CD8-positive, alpha-beta memory T cell (primary cell): Measurements from ENCODE around the gene USB1. TPM values are rescaled to one million over a fixed set of nuclear protein-coding genes. Genes with fewer than 3 reads are reported as not detected.

Experiments
- CTCF ChIA-PET: fragments of 350-600 bp; sonication (Branson Sonifier 250); formaldehyde crosslinking; loops from one replicate; lab custom pipeline; 2021; ENCODE audit warnings: antibody characterized with exemption; lab: Charles Lee
- POLR2A ChIA-PET: fragments of 350-600 bp; sonication (Branson Sonifier 250); formaldehyde crosslinking; loops from one replicate; lab custom pipeline; 2021; ENCODE audit warnings: antibody characterized with exemption; lab: Charles Lee
- DNase-seq, 5 donors: peaks; one replicate each; pipeline versions ENCODE4 v3.0.0 to v3.0.0-alpha.2; 2020 to 2022; ENCODE audit warnings: mixed read lengths in 1 of 5
- H3K27ac ChIP-seq: one replicate; pipeline ENCODE4 v1.7.0; 2013; ENCODE audit warnings: low read depth, mild to moderate bottlenecking, low read length, moderate library complexity
- H3K27me3 ChIP-seq: 2 replicates; pipeline ENCODE4 v1.7.0; 2013; ENCODE audit warnings: low read length, mild to moderate bottlenecking; ENCODE audit not compliant: insufficient read depth, poor library complexity, severe bottlenecking
- H3K36me3 ChIP-seq: 2 replicates; pipeline ENCODE4 v1.7.0; 2013; ENCODE audit warnings: mild to moderate bottlenecking, low read length, moderate library complexity; ENCODE audit not compliant: insufficient read depth
- H3K4me1 ChIP-seq: 2 replicates; pipeline ENCODE4 v1.7.0; 2013; ENCODE audit warnings: mild to moderate bottlenecking, low read length, moderate library complexity; ENCODE audit not compliant: insufficient read depth
- H3K4me3 ChIP-seq: 2 replicates; pipeline ENCODE4 v1.7.0; 2013; ENCODE audit warnings: mild to moderate bottlenecking, low read length
- H3K9me3 ChIP-seq: 2 replicates; pipeline ENCODE4 v1.7.0; 2013; ENCODE audit warnings: mild to moderate bottlenecking, low read length
- H3K27ac Mint-ChIP-seq, 8 donors: one replicate each; pipeline ENCODE4 v1.8.0; 2020 to 2021; ENCODE audit warnings: mixed read lengths in 8 of 8, mild to moderate bottlenecking in 6 of 8, inconsistent platforms in 3 of 8, moderate library complexity in 3 of 8
- H3K27me3 Mint-ChIP-seq, 2 donors: one replicate each; pipeline ENCODE4 v1.8.0; 2020 to 2021; ENCODE audit warnings: mixed read lengths in 2 of 2, mild to moderate bottlenecking in 1 of 2, moderate library complexity in 1 of 2
- H3K36me3 Mint-ChIP-seq, 3 donors: one replicate each; pipeline ENCODE4 v1.8.0; 2020 to 2021; ENCODE audit warnings: mixed read lengths in 3 of 3, inconsistent platforms in 1 of 3, mild to moderate bottlenecking in 1 of 3
- H3K4me1 Mint-ChIP-seq, 3 donors: one replicate each; pipeline ENCODE4 v1.8.0; 2020 to 2021; ENCODE audit warnings: mixed read lengths in 3 of 3, inconsistent platforms in 1 of 3, mild to moderate bottlenecking in 1 of 3
- H3K4me3 Mint-ChIP-seq, 7 donors: one replicate each; pipeline ENCODE4 v1.8.0; 2020 to 2021; ENCODE audit warnings: mixed read lengths in 7 of 7, mild to moderate bottlenecking in 6 of 7, moderate library complexity in 4 of 7, inconsistent platforms in 2 of 7
- H3K9me3 Mint-ChIP-seq, 5 donors: one replicate each; pipeline ENCODE4 v1.8.0; 2020 to 2022; ENCODE audit warnings: mixed read lengths in 5 of 5, mild to moderate bottlenecking in 3 of 5, moderate library complexity in 2 of 5, inconsistent platforms in 1 of 5
- polyA plus RNA-seq: library from polyadenylated mRNA; unstranded; fragments of 300-500 nt; fragmentation: Illumina TruSeq; gene quantifications from one replicate; pipeline ENCODE4 v1.2.3, GENCODE V29; 2021
- total RNA-seq, 2 experiments: library from RNA; stranded (reverse); gene quantifications; one replicate each; pipeline ENCODE4 v1.2.3, GENCODE V29; 2021

The USB1 gene
- total and polyA plus RNA-seq, 3 experiments from 2014 or later = 66.6 to 68.5 (median 68.1) TPM

DNA sequence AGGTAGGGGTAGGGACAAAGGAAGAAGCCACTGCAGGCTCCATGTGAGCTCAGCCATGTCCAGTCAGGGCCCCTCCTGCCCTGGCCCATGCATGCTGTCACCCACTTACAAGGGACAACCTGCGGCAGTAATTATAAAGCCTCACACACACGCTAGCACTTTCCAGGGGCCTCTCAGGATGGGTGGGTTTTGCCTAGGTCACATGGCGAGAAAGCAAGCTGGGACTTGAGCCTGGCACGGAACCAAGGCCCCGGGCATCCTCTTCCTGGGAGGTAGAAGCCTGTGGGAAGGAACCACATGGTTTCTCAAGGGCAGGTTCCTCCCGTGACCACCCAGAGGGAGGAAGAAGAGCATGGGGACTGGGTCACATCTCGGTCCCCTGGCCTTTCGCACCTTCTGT lies 7.8 kb upstream of the USB1 start:
- H3K36me3 ChIP-seq = peaks cover 10% of the 10 kb centered on the region
- Mint-ChIP-seq H3K4me1 (peaks cover 33 to 51% (median 35%) of the 10 kb centered on the region in 3 donors), H3K4me3 (no peak overlapping the region), H3K27ac (peak overlapping the region in 4 of 8 donors; percentile 5 to 61 (median 23)), H3K36me3 (peaks cover 0 to 47% (median 0%) of the 10 kb centered on the region in 3 donors), H3K27me3 (no peaks in the 10 kb centered on the region), H3K9me3 (no peaks in the 10 kb centered on the region)
- peaks cover 48% of the 10 kb centered on the region for H3K4me1 ChIP-seq
- DNase-seq = no peak
- ChIA-PET CTCF (interaction anchor here (0.7 to 0.8 kb wide), 2 partner anchors 94 to 96 kb away, joined by 3 read pairs; no protein-coding TSS in a partner anchor), POLR2A (interaction anchor here (0.8 kb wide), 1 partner anchor 10 kb away, joined by 3 read pairs; no protein-coding TSS in a partner anchor)
- H3K4me3 ChIP-seq = no peak overlapping the region
- no peaks in the 10 kb centered on the region for H3K27me3 ChIP-seq
- H3K9me3 ChIP-seq = no peaks in the 10 kb centered on the region
- no peak overlapping the region for H3K27ac ChIP-seq

DNA sequence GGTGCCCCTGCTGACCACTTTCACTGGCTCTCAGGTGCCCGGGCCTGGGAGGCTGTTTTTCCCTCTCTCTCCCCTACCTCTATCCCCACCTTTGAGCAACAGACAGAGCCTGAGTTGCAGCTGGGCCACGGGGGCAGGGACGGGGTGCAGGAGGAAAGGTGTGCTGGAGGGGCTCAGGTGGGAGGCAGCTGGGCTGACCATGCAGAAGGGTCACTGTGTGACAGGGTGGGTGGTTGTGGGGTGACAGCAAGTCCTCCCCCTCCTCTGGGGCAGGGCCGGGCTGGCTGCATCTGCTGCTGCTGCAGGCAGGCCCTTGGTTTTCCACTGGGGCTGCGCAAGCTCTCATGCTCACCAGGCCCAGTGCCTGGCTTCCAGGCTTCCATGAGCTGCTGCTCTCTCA lies 7.3 kb upstream of the USB1 start:
- H3K27me3 Mint-ChIP-seq = no peaks in the 10 kb centered on the region
- no peaks in the 10 kb centered on the region for H3K27me3 ChIP-seq
- ChIA-PET CTCF (interaction anchor here (0.7 to 0.8 kb wide), 2 partner anchors 95 to 96 kb away, joined by 3 read pairs; no protein-coding TSS in a partner anchor), POLR2A (interaction anchor here (0.8 kb wide), 1 partner anchor 11 kb away, joined by 3 read pairs; no protein-coding TSS in a partner anchor)
- H3K9me3 Mint-ChIP-seq = no peaks in the 10 kb centered on the region
- H3K36me3 Mint-ChIP-seq = peaks cover 0 to 49% (median 0%) of the 10 kb centered on the region in 3 donors
- H3K36me3 ChIP-seq = peaks cover 10% of the 10 kb centered on the region
- H3K27ac Mint-ChIP-seq = peak overlapping the region in 6 of 8 donors; percentile 3 to 91 (median 86)
- H3K4me3 ChIP-seq = no peak overlapping the region
- H3K9me3 ChIP-seq = no peaks in the 10 kb centered on the region
- H3K4me1 Mint-ChIP-seq = peaks cover 37 to 56% (median 40%) of the 10 kb centered on the region in 3 donors
- H3K4me1 ChIP-seq = peaks cover 53% of the 10 kb centered on the region
- no peak overlapping the region for H3K4me3 Mint-ChIP-seq
- H3K27ac ChIP-seq = no peak overlapping the region
- no peak for DNase-seq

DNA sequence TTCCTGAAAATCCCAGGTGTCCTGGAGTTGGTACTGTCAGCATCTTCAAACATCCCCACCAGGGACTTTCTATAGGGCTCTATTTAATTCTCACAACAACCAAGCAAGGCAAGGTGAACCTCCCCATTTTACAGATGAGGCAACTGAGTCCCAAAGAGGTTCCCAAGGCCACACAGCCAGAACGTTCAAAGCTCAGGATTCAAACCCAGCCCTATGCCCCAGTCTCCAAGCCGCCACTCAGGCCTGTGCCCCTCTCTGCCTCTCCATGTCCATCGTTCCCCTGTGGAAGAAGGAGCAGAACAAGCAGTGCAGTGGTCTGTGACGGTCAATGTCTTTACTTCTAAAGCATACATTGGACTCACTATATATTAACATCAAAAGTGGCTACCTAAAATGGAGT lies 6.8 kb upstream of the USB1 start:
- Histone ChIP-seq H3K4me3 (no peak overlapping the region), H3K36me3 (peaks cover 10% of the 10 kb centered on the region), H3K9me3 (no peaks in the 10 kb centered on the region), H3K27me3 (no peaks in the 10 kb centered on the region), H3K27ac (no peak overlapping the region), H3K4me1 (peaks cover 58% of the 10 kb centered on the region)
- CTCF ChIA-PET = interaction anchor here (0.7 kb wide), 1 partner anchor 96 kb away, joined by 3 read pairs; no protein-coding TSS in a partner anchor
- Mint-ChIP-seq H3K27ac (peak overlapping the region; percentile 57 to 93 (median 86)), H3K4me3 (peak overlapping the region in 5 of 7 donors; percentile 15 to 82 (median 70)), H3K4me1 (peaks cover 42 to 60% (median 44%) of the 10 kb centered on the region in 3 donors), H3K36me3 (peaks cover 0 to 49% (median 0%) of the 10 kb centered on the region in 3 donors), H3K9me3 (no peaks in the 10 kb centered on the region), H3K27me3 (no peaks in the 10 kb centered on the region)
- DNase-seq = no peak
- POLR2A ChIA-PET = no interaction called here

DNA sequence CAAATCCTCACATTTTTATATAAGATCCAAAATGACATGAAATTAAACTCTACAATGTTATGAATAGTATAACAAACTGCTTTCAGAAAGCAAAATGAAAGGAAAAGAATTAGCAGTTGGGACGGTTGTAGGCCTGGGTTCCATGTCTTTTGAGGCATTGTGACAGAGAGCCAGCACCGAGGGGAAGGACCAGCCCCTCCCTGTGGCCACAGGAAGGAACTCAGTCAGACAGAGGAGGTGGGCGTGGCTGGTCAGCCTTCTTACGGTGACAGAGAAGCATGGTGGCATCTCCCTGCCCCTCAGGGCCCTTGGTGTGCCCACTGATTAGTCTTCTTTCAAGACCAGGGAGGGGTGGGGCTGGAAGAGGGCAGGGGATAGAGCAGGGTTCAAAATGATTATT lies 6.4 kb upstream of the USB1 start:
- Mint-ChIP-seq H3K36me3 (peaks cover 0 to 49% (median 0%) of the 10 kb centered on the region in 3 donors), H3K27me3 (no peaks in the 10 kb centered on the region), H3K4me1 (peaks cover 43 to 65% (median 47%) of the 10 kb centered on the region in 3 donors), H3K9me3 (no peaks in the 10 kb centered on the region), H3K4me3 (peak overlapping the region in 5 of 7 donors; percentile 15 to 82 (median 70)), H3K27ac (peak overlapping the region; percentile 37 to 95 (median 86))
- Histone ChIP-seq H3K4me1 (peaks cover 60% of the 10 kb centered on the region), H3K27ac (no peak overlapping the region), H3K4me3 (no peak overlapping the region), H3K36me3 (peaks cover 10% of the 10 kb centered on the region), H3K9me3 (no peaks in the 10 kb centered on the region), H3K27me3 (no peaks in the 10 kb centered on the region)
- ChIA-PET POLR2A (no interaction called here), CTCF (no interaction called here)
- DNase-seq = peak in 4 of 5 donors; percentile 24 to 75 (median 46)

DNA sequence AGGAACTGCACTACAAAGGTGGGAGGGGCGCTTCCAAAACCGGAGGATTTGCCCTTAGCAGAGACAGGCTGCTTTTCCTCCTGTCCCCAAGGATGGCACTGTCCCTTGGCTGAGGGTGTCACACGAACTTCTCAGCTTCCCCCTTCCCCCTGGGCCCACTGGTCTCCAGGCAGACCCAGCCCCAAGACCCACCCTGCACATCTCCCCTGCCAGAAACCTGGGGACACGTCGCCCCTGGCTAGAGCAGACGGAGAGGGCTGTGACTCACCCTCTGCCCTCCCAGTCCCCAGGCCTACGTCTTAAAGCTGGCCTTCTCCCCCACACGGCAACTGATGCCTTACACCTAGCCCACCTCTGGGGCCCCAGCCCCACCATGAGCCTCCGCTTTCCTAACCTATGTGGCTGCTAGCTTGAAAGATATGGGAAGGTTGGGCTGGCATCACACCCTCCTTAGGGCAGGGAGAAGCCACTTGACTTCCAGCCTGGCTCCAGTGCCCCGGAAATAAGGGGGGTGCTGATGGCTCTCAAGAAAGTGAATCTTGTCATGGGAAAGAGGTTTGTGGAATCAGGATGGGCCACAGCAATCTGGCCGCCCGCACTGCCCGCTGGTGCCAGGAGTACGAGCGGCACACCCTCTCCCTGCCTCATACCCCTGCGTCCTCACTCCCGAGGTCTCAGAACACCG lies 5.3 kb upstream of the USB1 start:
- DNase-seq = peak in 1 of 5 donors; percentile 45
- H3K27me3 Mint-ChIP-seq = no peaks in the 10 kb centered on the region
- CTCF ChIA-PET = no interaction called here
- H3K27ac Mint-ChIP-seq = peak overlapping the region in 7 of 8 donors; percentile 59 to 93 (median 80)
- H3K9me3 ChIP-seq = no peaks in the 10 kb centered on the region
- no peaks in the 10 kb centered on the region for H3K27me3 ChIP-seq
- peaks cover 0 to 49% (median 0%) of the 10 kb centered on the region in 3 donors for H3K36me3 Mint-ChIP-seq
- H3K27ac ChIP-seq = no peak overlapping the region
- no peak overlapping the region for H3K4me3 ChIP-seq
- H3K4me1 Mint-ChIP-seq = peaks cover 43 to 65% (median 47%) of the 10 kb centered on the region in 3 donors
- peak overlapping the region in 1 of 7 donors; percentile 28 for H3K4me3 Mint-ChIP-seq
- H3K4me1 ChIP-seq = peaks cover 60% of the 10 kb centered on the region
- POLR2A ChIA-PET = no interaction called here
- no peaks in the 10 kb centered on the region for H3K9me3 Mint-ChIP-seq
- H3K36me3 ChIP-seq = peaks cover 10% of the 10 kb centered on the region

DNA sequence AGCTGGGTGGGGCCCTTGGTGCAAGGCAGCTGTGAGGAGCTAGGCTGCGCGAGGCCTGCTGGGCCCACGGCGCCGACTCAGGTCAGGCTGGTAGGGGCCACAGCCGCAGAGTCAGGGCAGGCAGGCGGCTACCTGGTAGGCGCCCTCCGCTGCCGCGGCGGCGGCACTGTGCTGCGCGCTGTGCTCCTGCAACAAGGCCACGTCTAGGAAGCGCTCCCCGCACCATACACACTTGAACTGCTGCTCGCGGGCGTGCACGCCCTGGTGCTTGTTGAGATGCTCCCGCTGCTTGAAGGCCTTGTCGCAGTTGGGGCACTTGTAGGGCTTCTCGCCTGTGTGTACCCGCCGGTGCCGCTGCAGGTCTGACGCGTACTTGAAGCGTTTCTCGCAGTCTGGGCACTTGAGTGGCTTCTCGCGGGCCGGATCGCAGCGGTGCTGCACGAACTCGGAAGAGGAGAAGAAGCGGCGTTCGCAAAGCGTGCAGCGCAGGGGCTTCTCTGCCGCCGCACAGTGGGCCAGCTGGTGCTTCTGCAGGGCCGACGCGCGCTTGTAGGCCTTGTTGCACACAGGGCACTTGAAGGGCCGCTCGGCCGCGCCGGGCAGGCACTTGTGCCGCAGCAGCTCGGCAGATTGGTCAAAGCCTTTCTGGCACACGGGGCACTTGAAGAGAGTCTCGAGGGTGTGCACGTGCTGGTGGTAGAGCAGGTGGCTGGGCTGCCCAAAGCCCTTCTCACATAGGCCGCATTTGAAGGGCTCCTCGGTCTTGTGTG lies 4.6 kb upstream of the USB1 start:
- Mint-ChIP-seq H3K27ac (peak overlapping the region in 4 of 8 donors; percentile 29 to 93 (median 62)), H3K4me1 (peaks cover 47 to 72% (median 50%) of the 10 kb centered on the region in 3 donors), H3K36me3 (peaks cover 0 to 52% (median 0%) of the 10 kb centered on the region in 3 donors), H3K27me3 (no peaks in the 10 kb centered on the region), H3K9me3 (no peaks in the 10 kb centered on the region), H3K4me3 (peak overlapping the region in 2 of 7 donors; percentile 46 to 51)
- Histone ChIP-seq H3K36me3 (peaks cover 10% of the 10 kb centered on the region), H3K27ac (no peak overlapping the region), H3K9me3 (no peaks in the 10 kb centered on the region), H3K4me3 (no peak overlapping the region), H3K27me3 (no peaks in the 10 kb centered on the region), H3K4me1 (peaks cover 60% of the 10 kb centered on the region)
- ChIA-PET CTCF (no interaction called here), POLR2A (no interaction called here)
- DNase-seq = peak in 1 of 5 donors; percentile 46

DNA sequence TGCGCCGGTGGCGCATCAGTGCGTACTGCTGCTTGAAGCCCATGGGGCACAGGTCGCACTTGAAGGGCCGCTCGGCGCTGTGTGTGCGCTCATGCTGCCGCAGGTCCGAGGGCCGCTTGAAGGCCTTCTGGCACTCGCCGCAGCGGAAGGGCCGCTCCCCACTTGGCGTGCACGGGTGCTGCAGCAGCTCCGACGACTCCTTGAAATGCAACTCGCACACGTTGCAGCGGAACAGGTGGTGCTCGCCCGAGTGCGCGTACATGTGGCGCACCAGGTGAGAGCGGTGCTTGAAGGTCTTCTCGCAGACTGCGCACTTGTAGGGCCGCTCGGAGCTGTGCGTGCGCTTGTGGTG lies 4.1 kb upstream of the USB1 start:
- peak in 1 of 5 donors; percentile 42 for DNase-seq
- H3K4me3 Mint-ChIP-seq = peak overlapping the region; percentile 49 to 91 (median 62)
- H3K36me3 ChIP-seq = peaks cover 10% of the 10 kb centered on the region
- peaks cover 0 to 57% (median 0%) of the 10 kb centered on the region in 3 donors for H3K36me3 Mint-ChIP-seq
- POLR2A ChIA-PET = interaction anchor here (2.6 kb wide), 1 partner anchor 13 kb away, joined by 9 read pairs; no protein-coding TSS in a partner anchor
- H3K9me3 Mint-ChIP-seq = no peaks in the 10 kb centered on the region
- CTCF ChIA-PET = interaction anchor here (0.6 kb wide), 1 partner anchor 388 kb away, joined by 4 read pairs; no protein-coding TSS in a partner anchor
- H3K27ac ChIP-seq = no peak overlapping the region
- peak overlapping the region in 5 of 8 donors; percentile 29 to 95 (median 60) for H3K27ac Mint-ChIP-seq
- H3K27me3 ChIP-seq = no peaks in the 10 kb centered on the region
- no peaks in the 10 kb centered on the region for H3K9me3 ChIP-seq
- H3K4me1 Mint-ChIP-seq = peaks cover 52 to 78% (median 56%) of the 10 kb centered on the region in 3 donors
- H3K4me3 ChIP-seq = no peak overlapping the region
- no peaks in the 10 kb centered on the region for H3K27me3 Mint-ChIP-seq
- peaks cover 65% of the 10 kb centered on the region for H3K4me1 ChIP-seq
